GM12873 (cell line): Measurements from ENCODE around the gene NSMCE1.

ENCODE experiments used
- CTCF ChIP-seq: IDR thresholded peaks from 2 replicates; pipeline ENCODE4 v1.5.1; 2012; ENCODE audit warnings: low read depth, mild to moderate bottlenecking, moderate library complexity, low read length, control low read depth; ENCODE audit not compliant: insufficient read depth; ENCODE audit errors: missing control alignments

Gene NSMCE1

GRCh38 chr16:27308792-27309191, 40.2 kb upstream of the NSMCE1 start:
- TF ChIP-seq CTCF = no peak

- TF ChIP-seq CTCF = no peak
These were observed 37.4 kb upstream of the NSMCE1 start for GRCh38 chr16:27305839-27306442.

DNA sequence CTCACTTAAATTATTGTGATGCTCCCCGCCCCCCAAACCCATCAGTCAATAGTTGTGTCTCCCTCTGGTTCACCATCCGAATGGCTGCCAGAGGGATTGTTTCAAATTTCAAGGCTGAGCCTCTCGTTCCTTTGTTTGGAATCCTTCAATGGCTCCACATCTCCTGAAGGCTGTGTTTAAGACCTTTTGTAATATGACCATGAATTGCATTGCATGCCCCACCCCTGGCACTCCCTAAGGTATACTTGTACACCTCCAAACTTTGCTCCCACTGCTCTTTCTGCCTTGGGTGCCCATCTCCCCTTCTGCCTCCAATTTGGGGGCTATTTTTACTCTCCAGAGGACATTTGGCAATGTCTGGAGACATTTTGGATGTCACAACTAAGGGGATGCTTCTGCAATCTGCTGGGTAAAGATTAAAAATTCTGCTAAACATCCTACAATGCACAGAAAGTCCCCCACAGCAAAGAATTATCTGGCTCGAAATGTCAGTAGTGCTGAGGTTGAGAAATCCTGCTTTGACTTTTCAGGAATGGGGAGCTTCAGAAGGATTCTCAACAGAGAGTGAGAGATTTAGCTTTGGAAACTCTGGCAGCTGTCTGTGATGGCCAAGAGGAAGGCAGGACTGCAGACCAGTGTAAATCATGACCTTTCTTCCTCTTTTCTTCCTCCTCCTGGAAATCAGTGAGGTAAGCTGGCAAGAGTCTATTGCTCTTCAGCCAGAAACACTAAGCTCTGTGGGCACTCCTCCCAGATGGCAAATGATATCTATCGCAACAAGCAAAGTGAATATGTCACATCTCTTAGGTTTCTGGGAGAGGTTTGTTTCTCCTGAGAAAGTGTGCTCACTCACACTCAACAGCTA, 36.5 kb upstream of the NSMCE1 start:
- no peak for TF ChIP-seq CTCF

DNA sequence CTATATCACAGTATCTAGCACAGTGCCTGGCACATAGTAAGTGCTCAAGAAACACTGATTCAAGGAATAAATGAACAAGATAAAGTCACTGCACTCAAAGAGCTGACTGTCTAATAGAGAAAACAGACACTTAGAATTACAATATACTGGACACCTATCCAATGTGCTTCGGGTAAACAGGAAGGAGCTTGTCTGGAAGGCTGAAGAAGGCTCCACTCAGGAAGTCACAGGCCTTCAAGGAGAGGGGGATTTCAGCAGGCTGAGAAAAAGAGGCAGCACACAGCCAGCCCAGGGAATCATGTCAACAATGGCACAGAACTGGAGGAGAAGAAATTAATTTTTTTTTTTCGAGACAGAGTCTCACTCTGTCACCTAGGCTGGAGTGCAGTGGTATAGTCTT, 35.5 kb upstream of the NSMCE1 start:
- TF ChIP-seq CTCF = no peak

GRCh38 chr16:27303256-27304100, 34.9 kb upstream of the NSMCE1 start:
- TF ChIP-seq CTCF = no peak

DNA sequence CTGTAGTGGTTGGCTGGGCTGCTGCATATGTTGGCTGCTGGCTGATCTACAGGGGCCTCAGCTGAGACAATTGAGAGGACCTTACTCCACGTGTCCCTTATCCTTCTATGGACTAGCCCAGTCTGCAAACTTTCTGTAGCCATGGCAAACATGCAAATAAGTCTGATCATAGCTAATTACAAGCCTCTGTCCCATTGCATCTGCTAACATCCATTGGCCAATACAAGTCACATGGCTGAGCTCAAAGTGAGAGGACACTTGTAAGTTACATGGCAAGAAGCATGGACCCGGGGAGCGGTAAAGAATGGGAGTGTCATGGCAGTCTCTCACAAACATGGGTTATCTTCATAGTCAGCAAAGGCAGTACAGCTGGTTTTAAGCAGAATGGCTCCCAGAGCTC, 33.6 kb upstream of the NSMCE1 start:
- TF ChIP-seq CTCF = no peak

DNA sequence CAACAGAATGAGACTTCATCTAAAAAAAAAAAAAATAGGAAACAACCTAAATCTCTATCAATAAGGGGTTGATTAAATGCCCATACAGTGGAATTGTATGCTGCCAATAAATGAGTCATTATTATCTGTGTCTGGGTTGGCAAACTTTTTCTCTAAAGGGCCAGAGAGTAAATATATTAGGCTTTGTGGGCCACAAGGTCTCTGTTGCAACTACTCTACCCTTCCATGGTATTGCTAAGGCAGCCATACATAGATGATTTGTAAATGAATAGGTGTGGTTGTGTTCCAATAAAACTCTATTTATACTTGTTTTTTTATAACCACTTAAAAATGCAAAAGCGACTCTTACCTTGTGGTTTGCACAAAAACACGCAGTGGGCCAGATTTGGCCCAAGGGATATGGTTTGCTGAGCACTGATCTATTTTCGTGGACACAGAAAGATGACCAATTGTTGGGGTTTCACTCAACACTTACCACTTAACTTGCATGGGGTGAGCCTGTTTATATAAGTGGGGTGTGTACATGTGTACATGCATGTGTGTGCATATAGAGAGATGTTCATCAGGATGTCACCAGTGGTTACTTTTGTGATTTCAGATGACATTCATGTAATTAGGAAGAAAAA, 32.8 kb upstream of the NSMCE1 start:
- TF ChIP-seq CTCF = no peak
